Stimulated activated naive CD4-positive, alpha-beta T cell treated with Interleukin-2 at 50 U/mL for 16 hours (primary cell): ENCODE data around the gene DNAJB9.
A peak's percentile ranks its signal among the peaks of the same experiment; 100 is the strongest.

Source experiments
- DNase-seq: peaks from one replicate; lab custom pipeline; 2025; lab: John Stamatoyannopoulos, UW

The DNAJB9 gene

GRCh38 chr7:108568801-108569380 lies 783 bp upstream of the DNAJB9 start:
- DNase-seq: peak; percentile 68

- peak; percentile 40 for DNase-seq
Measured at GRCh38 chr7:108570146-108570755, 577 bp downstream of the DNAJB9 start.

- no peak for DNase-seq
Measured at GRCh38 chr7:108572480-108572879, 2.8 kb downstream of the DNAJB9 start.

- no peak for DNase-seq
Measured at GRCh38 chr7:108575156-108575555, 5.5 kb downstream of the DNAJB9 start.

- DNase-seq: no peak
Measured at GRCh38 chr7:108576116-108576515, 6.4 kb downstream of the DNAJB9 start.

- DNase-seq: no peak
Measured at GRCh38 chr7:108578937-108579336, 9.3 kb downstream of the DNAJB9 start.

GRCh38 chr7:108580298-108580697 lies 10.6 kb downstream of the DNAJB9 start:
- DNase-seq: no peak

- DNase-seq: no peak
Measured at GRCh38 chr7:108581655-108582491, 12.2 kb downstream of the DNAJB9 start.

- no peak for DNase-seq
Measured at GRCh38 chr7:108584211-108584610, 14.5 kb downstream of the DNAJB9 start.

GRCh38 chr7:108585843-108586242 lies 16.2 kb downstream of the DNAJB9 start:
- DNase-seq: no peak

- no peak for DNase-seq
Measured at GRCh38 chr7:108586274-108586710, 16.6 kb downstream of the DNAJB9 start.

GRCh38 chr7:108589199-108589598 lies 19.5 kb downstream of the DNAJB9 start:
- DNase-seq: no peak

GRCh38 chr7:108589874-108590273 lies 20.2 kb downstream of the DNAJB9 start:
- no peak for DNase-seq

GRCh38 chr7:108590606-108591005 lies 20.9 kb downstream of the DNAJB9 start:
- DNase-seq: no peak

- no peak for DNase-seq
Measured at GRCh38 chr7:108592646-108593201, 23.1 kb downstream of the DNAJB9 start.

- DNase-seq: no peak
Measured at GRCh38 chr7:108596560-108596959, 26.9 kb downstream of the DNAJB9 start.

- DNase-seq: no peak
Measured at GRCh38 chr7:108598153-108598552, 28.5 kb downstream of the DNAJB9 start.

- no peak for DNase-seq
Measured at GRCh38 chr7:108598914-108599580, 29.4 kb downstream of the DNAJB9 start.

- DNase-seq: no peak
Measured at GRCh38 chr7:108600399-108600798, 30.7 kb downstream of the DNAJB9 start.

GRCh38 chr7:108603656-108604306 lies 34.1 kb downstream of the DNAJB9 start:
- DNase-seq: no peak

- DNase-seq: no peak
Measured at GRCh38 chr7:108604307-108605077, 34.8 kb downstream of the DNAJB9 start.
